Stimulated activated CD4-positive, alpha-beta T cell treated with anti-CD3 and anti-CD28 coated beads, Interleukin-15, amount 100 ng/mL, for 1 hour (primary cell): ENCODE measurements around the gene EPG5.
"Not testable (repeated sequence)": the region's sequence is repeated elsewhere in the genome, so short reads cannot be mapped to it uniquely, and the experiment has no call there.

Source experiments
- DNase-seq, 2 donors: peaks; one replicate each; pipeline ENCODE4 v3.0.0-alpha.2; 2020; ENCODE audit warnings: low read depth in 1 of 2, low spot score in 1 of 2

Gene EPG5

DNA sequence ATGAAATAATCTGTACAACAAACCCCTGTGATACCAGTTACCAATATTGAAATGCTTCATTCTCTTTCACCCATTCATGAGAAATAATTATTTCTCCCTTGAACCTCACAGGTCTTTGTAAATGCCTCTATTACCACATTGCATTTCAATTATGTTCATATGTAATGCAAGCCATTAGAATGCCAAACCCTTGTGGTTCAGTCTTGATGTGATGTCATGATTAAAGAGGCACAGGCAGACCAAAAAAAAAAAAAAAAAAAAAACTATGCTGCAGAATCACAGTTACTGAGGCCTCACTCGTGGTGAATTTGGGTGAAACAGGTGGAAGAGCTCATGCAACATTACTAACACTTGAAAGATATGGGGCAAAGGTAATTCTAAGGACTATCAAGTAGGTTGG is 9.4 kb upstream of the EPG5 start:
- no peak for DNase-seq

DNA sequence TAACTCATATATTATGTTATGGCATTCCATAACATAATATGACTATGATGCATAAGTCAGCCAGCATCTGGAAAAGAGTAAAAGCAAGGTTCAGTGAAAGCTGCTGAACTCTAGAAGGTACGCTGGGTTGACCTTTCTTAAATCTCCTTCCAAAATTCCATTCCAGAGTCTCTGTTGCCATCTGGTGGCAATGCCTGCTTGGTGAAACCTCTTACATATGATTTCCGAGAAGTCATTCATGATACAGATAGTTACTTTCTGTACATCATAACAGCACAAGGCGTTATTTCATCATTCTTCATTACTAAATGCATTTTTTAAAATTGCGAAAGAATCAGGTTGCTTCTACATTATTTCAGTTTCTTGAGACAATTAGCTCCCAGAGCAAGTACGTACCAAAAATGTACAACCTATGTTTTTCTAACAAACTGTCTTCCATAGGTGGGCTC is 7.0 kb upstream of the EPG5 start:
- peak in 1 of 2 donors; percentile 16 for DNase-seq

DNA sequence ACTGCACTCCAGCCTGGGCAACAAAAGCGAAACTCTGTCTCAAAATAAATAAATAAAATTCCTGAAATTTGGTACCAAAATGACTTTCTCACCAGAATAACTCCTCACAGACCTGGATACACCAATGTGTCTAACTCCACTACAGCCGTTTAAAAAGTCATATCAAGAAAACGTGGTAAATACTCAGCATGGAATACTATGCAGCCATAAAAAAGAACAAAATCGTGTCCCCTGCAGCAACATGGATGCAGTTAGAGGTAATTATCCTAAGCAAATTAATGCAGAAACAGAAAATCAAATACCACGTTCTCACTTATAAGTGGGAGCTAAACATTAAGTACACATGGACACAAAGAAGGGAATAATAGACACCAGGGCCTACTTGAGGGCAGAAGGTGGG is 2.2 kb downstream of the EPG5 start:
- not testable (repeated sequence) for DNase-seq

DNA sequence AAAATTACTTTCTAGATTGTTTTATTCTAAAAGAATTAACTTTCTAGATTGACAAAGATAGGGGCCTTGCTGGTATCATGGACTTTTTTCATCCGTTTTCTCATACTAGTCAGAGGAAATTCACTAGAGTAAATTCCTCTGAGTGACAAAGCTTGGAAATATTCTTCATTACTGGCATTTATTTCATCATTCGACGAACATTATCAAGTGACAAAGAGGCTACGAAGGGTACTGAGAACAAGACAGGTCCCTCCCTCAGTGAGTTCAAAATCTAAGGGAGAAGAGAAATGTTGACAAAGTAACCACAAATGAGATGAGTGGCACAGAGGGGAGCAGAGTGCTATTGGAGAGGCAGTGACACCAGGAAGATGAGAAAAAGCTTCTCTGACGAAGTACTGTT is 4.3 kb downstream of the EPG5 start:
- DNase-seq = no peak

DNA sequence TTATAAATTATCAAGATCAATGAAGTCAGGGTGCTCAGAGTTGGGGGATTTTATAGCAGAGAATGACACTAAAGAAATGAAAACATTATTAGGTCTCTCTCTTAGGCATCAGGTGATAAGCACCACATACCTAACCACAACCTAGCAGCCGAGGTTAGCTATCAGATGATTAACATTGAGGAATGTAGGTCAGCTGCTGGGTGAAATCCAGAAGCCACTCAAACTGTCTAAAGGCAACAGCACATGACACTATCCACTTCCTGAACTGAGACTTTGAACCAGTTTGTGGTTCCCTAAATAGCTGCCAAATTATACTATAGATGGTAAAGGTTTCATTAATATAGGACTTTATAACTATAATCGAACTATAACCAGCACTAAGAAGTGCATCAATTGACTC is 4.7 kb downstream of the EPG5 start:
- DNase-seq = no peak

DNA sequence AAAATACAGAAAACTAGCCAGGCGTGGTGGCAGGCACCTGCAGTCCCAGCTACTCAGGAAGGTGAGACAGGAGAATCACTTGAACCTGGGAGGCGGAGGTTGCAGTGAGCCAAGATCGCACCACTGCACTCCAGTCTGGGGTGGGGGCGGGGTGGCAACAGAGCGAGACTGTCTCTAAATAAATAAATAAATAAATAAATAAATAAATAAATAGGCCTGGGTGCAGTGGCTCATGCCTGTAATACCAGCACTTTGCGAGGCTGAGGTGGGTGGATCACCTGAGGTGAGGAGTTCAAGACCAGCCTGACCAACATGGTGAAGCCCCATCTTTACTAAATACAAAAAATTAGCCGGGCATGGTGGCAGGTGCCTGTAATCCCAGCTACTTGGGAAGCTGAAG is 7.6 kb downstream of the EPG5 start:
- DNase-seq = not testable (repeated sequence)

DNA sequence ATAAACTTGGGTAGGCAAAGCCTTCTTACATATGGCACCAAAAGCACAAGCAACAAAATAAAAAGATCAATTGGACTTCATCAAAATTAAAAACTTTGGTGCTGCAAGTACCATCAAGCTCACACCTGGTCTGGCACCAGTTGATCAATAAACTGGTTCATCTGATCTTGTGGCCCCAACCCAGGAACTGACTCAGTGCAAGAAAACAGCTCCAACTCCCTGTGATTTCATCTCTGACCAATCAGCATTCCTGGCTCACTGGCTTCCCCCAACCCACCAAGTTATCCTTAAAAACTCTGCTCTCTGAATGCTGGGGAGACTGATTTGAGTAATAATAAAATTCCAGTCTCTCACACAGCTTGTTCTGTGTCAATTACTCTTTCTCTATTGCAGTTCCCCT is 8.4 kb downstream of the EPG5 start:
- no peak for DNase-seq

DNA sequence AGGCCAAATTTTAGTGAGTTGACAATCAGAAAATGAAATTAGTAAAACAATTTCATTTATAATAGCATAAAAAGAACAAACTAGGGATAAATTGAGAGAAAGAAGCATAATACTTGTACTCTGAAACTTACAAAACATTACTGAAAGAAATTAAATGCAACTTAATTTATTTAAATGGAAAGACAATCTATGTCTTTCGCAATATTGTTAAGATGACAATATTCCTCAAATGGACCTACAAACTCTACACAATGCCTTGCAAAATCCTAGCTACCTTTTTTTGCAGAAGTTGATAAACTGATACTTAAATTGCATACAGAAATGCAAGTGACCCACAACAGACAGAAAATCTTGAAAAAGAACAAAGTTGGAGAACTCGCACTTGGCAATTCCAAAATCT is 9.1 kb downstream of the EPG5 start:
- no peak for DNase-seq

DNA sequence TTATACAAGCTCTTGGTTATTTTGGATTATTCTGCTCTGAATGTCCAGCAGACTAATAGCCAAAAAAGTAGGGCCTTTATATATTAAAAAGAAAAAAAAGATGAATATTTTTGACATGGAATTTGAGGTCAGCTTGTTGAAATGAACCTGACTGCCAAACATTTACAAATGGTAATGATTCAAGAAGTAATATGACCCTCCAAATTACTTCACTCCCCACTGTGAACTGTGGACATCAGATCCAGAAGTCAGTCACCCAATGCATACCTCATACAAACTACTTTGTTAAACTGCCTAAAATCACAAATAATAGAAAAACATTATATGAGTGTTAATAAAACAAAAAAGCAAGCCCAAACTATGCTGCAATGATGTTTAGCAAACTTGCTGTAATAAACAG is 10.0 kb downstream of the EPG5 start:
- DNase-seq = no peak

DNA sequence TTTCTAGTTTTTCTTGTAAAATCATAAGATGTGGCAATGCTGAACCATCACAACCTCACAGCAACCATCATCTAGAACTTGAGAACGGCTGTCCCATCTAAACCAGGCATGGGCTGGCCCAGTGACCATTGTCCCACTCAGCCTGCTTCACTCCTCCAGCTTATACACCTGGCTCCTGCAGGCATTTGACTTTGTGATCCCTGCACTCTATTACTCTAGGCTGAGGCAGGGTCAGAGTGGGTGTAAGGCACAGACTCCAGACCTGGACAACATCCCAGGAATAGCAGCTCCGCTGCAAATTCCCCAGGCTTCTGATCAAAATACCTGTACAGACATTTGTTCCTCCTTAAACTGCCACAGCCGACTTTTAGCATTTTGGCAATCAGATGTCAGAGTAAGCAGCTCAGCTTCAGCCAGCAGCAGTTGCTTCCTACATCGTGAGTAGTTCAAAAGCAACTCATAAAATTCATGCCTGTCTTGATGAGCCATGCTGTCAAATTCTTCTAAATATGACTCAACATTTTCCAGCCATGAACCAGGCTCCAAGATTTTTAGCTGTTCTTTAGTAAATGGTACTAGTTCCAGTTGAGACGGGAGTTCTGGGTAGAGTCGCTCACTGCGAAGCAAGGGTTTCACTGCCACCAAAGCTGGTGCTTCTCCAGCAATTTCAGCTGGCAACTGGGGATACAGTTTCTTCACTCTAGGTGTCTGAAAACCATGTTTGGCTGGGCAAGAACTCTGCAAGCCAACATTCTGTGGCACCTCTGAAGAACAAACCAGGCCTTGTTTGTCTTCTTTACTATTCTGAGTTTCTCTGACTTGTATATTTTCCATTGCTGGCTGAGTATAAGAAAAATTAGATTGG is 12.8 kb downstream of the EPG5 start:
- DNase-seq = no peak

DNA sequence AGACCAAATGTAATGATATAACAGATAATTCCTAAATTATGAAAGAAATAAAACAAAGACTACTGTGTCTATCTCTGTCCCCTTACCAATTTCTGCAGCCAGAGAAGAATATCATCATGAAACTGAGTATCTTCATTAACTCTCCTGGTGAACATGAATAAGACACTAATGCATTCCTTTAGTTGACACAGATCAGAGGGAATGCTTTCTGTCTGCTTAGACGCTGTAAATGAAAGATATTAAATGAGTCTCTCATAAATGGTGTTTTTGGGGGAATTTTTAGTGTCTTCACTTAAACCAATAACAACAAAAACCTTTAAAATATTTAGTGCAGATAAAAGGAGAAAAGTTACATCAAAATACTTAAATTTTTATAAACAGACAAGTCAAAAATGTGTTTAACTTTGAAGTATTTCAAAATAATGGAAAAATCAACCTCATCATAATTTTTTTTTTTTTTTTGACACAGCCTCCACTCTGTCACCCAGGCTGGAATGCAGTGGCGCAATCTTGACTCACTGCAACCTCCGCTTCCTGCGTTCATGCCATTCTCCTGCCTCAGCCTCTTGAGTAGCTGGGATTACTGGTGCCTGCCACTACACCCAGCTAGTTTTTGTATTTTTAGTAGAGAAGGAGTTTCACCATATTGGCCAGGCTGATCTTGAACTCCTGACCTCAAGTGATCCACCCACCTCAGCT is 16.0 kb downstream of the EPG5 start:
- DNase-seq = no peak

DNA sequence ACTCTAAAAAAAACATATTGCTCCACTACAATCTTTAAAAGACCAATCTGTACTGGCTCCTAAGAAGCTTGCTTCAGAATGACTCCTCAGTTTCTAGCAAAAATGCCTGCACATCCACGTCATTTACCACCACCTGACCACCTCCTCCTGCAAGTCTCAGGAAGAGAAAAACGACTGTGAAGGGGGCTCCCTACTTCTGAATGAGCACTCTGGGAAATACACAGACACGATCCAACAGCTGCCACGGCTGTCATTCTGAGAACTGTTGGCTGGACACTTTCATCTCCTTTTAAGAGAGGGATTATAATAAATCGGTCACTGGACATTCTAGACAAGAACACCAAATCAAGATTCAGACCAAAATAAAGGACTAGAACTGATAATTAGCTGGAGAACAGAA is 21.5 kb downstream of the EPG5 start:
- no peak for DNase-seq

DNA sequence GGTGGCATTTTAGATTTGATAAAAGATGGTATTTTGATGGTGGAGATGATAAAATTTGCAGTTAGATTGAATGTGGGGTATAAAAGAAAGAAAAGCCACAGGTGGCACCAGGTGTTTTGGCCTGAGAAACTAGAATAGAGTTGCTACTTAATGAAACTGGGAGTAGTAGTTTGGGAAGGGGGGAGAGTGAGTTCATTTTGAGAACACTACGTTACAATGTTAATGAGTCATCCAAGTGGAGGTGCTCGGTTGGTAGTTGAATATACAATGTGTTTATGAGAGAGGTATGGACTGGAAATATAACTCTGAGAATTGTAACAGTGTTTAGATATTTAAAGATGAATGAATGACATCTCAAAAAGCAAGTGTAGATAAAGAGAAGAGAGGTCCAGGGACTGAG is 26.4 kb downstream of the EPG5 start:
- DNase-seq = no peak

DNA sequence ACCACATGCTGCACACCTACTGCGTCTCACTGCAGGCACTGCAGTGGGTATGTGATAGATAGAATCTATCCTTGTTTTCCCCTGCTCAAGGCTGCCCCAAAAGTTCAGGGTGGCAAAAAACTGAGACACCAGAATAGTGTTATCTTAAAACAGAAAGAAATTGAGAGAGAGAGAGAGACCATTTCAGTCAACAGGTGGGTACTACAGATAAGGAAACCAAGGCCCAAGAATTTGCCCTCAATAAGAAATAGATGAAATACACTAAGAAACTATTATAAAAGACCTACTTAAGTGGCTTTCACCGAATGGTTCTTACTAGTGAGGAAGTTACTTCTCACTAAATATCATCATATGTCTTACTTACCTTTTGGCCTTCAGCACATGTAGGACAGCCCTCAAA is 27.9 kb downstream of the EPG5 start:
- DNase-seq = no peak

DNA sequence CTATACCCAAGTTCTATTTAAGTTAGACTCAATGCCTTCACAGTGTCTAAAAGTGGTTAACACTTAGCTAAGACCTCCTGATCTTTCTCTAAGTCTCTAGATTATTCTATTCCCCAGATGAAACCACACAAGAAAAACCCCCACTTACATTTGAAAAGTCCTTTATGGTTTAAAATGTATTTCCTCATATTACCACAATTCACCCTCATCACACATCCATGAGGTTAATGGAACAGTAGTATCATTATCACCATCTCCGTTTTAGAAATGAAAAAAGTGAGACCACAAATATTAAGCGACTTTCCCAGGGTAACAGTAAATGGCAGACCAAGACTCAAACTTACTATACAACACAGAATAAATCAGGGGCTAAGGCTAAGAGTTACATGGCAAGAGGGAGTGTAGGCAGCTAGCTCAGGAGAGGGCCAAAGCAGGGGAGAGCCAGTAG is 28.6 kb downstream of the EPG5 start:
- no peak for DNase-seq

DNA sequence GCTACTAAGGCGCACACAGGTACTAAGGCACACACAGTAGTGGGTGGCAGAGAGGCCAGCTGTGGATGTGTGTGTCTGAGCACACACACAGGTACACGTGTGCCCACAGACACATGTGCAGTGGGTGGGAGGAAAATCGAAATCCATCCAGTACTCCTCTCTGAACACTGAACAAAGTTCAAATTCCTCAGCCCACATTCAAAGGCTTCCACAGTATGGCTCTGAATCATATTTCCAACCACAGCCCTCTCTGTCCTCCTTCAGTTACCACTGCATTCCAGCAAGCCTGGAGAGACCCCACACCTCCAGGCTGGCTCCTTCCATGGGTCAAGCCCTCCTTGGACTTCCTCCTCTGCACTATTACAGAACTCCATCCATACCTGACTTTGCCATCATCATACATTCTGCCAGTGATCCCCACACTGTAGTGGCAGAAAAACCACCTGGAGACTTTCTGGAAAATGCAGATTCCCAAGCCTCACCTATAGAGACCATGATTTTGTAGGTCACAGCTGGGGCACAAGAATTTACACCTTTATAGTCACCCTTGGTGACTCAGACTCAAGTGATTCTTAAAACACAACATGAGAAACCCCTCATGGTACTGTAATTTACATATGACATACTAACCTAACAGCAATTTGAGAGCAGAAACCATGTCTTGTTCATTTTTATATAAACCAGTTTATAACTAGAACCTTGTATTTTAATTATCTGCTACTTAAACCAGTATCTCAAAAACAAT is 31.4 kb downstream of the EPG5 start:
- DNase-seq = no peak

DNA sequence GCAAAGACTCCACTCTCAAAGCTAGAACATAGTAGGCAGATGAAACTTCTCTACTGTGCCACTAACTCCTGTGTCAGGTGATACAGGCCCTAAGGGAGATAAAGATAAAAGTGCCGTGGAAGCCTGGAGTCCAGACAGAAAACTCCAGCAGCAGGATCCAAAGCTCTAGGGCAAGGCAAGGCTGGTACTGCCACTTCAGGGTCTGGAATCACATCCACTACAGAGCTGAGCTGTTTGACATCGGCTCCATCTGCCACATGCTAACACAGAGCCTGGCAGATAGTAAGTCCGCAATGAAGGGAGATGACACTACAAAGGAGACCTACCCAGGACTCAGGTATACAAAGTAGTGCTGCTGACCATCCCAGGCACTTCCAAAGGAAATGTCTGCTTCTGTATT is 34.4 kb downstream of the EPG5 start:
- no peak for DNase-seq

DNA sequence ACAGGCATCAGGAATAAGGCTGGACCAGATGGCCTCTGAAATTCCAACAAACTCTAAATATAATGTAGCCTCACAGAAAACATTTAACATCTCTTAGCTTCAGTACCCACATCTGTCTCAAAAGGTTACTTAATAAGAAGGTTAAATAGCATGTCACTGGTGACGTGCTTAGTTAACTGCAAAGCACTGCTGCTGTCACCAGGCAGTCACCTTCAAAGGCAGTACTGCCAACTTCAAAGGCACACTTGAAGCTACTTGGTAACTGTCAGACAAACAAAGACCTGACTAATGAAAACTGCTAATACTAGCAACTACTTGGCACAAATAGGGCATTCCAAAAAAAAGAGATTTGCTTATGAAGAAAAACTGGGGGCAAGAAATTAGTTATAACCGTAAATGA is 36.2 kb downstream of the EPG5 start:
- no peak for DNase-seq

DNA sequence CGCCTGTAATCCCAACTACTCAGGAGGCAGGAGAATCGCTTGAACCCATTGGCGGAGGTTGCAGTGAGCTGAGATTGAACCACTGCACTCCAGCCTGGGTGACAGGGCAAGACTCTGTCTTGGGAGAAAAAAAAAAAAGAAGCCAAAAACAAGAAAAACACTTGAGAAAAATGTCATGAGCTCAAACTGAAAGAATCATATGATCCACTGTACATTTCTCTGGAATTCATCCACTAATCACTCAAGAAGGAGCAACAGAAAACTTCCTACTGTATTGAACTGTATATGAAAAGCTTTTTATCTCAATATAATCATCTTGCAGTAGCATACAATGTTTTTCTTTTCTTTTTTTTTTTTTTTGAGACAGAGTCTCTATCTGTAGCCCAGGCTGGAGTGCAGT is 40.4 kb downstream of the EPG5 start:
- no peak for DNase-seq

DNA sequence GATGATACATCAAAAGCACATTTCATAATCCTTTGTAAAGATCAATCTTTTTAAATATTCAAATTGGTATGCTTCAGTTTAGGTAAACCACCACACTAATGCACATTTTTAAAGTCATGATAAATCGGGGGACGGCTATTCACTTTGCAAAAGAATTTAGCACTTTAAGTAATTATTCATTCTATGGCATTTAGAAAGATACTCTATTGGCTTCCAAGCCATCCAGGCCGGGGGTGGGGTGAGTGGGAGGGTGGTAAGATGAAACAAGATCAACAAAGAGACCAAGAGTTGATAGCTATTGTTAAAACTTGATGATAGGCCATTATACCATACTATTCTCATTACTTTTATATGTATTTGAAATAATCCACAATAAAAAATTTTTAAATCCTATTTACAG is 41.0 kb downstream of the EPG5 start:
- no peak for DNase-seq

DNA sequence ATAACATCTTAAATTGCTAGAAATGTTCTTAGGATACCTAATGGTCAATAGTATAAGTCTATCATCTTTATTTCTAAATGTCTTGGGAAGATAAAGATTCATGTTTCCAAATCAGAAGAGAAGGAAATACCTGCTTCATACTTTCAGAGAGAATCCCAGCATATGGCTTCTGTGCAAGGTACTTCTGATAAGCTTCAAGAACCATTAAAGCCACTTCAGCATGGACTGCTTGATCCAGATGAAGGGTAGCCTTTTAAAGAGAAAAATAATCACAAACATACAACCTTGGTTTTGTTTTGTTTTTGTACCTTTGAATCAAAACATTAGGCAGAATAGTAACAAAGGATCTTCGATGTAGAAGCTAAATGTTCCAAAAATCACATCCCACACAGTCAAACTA is 44.0 kb downstream of the EPG5 start:
- no peak for DNase-seq

DNA sequence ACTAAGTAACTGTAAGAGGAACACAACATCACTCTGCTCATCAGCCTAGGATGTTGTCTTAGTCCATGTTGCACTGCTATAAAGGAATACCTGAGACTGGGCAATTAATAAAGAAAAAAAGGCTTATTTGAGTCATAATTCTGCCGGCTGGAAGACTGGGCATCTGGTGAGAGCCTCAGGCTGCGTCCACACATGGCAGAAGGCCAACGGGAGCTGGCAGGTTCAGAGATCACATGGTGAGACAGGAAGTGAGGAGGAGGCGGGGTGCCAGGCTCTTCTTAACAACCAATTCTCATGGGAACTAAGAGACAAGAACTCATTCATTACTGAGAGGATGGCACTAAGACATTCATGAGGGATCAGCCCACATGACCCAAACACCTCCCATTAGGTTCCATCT is 46.8 kb downstream of the EPG5 start:
- no peak for DNase-seq
